Hematopoietic multipotent progenitor cell (in vitro differentiated cells): ENCODE results near the gene KAT14. TPM values are rescaled to one million over a fixed set of nuclear protein-coding genes. Genes with fewer than 3 reads are reported as not detected.
A peak's percentile ranks its signal among the peaks of the same experiment; 100 is the strongest.
"Not testable (repeated sequence)": the region's sequence is repeated elsewhere in the genome, so short reads cannot be mapped to it uniquely, and the experiment has no call there.

Experiments used
- DNase-seq, 3 donors: peaks; one replicate each; pipeline ENCODE4 v3.0.0-alpha.2; 2011 to 2015; ENCODE audit warnings: low read depth in 2 of 3, low spot score in 2 of 3
- total RNA-seq: library from RNA; depleted of rRNA; stranded (reverse); fragments of >200 nt; gene quantifications from one replicate; pipeline ENCODE4 v1.2.3, GENCODE V29; 2012

The KAT14 gene
- total RNA-seq, result 8.3 TPM

GRCh38 chr20:18137412-18138265, at the start of gene KAT14, which contains the start of gene PET117:
KAT14 (plus strand) TSS chr20:18137863; CDS start chr20:18142661, 4,798 bp downstream.
PET117 (plus strand) TSS chr20:18137863; CDS start chr20:18137956, 93 bp downstream.
- peak; percentile 93 to 96 (median 94) for DNase-seq

- DNase-seq, result not testable (repeated sequence)
Observed at GRCh38 chr20:18088298-18088697, 49.4 kb upstream of the KAT14 start.

- DNase-seq, result not testable (repeated sequence)
Observed at GRCh38 chr20:18088841-18089240, 48.8 kb upstream of the KAT14 start.

- DNase-seq, result no peak
Observed at GRCh38 chr20:18090044-18090443, 47.6 kb upstream of the KAT14 start.

- no peak for DNase-seq
Observed at GRCh38 chr20:18090477-18090876, 47.2 kb upstream of the KAT14 start.

GRCh38 chr20:18091623-18092022, 46.0 kb upstream of the KAT14 start:
- no peak for DNase-seq

GRCh38 chr20:18092890-18093289, 44.8 kb upstream of the KAT14 start:
- no peak for DNase-seq

- DNase-seq, result no peak
Observed at GRCh38 chr20:18093388-18093787, 44.3 kb upstream of the KAT14 start.

- DNase-seq, result no peak
Observed at GRCh38 chr20:18094191-18094590, 43.5 kb upstream of the KAT14 start.

GRCh38 chr20:18100569-18100968, 37.1 kb upstream of the KAT14 start:
- not testable (repeated sequence) for DNase-seq

- DNase-seq, result no peak
Observed at GRCh38 chr20:18101125-18101810, 36.4 kb upstream of the KAT14 start.

GRCh38 chr20:18103497-18103896, 34.2 kb upstream of the KAT14 start:
- no peak for DNase-seq

GRCh38 chr20:18108326-18108725, 29.3 kb upstream of the KAT14 start:
- no peak for DNase-seq

GRCh38 chr20:18128574-18128973, 9.1 kb upstream of the KAT14 start:
- peak in 1 of 3 donors; percentile 41 for DNase-seq

GRCh38 chr20:18132663-18133062, 5.0 kb upstream of the KAT14 start:
- DNase-seq, result no peak

GRCh38 chr20:18133962-18134361, 3.7 kb upstream of the KAT14 start:
- no peak for DNase-seq

GRCh38 chr20:18138266-18138582, 561 bp downstream of the KAT14 start:
- no peak for DNase-seq

- no peak for DNase-seq
Observed at GRCh38 chr20:18138639-18139583, 1.2 kb downstream of the KAT14 start.

GRCh38 chr20:18139832-18140231, 2.2 kb downstream of the KAT14 start:
- no peak for DNase-seq

GRCh38 chr20:18144541-18145099, 7.0 kb downstream of the KAT14 start:
- no peak for DNase-seq

GRCh38 chr20:18154342-18154741, 16.7 kb downstream of the KAT14 start:
- no peak for DNase-seq
